ENCODE measurements around the gene TNIP2.
"Not testable (repeated sequence)": the region's sequence is repeated elsewhere in the genome, so short reads cannot be mapped to it uniquely, and the experiment has no call there.

GRCh38 chr4:2762486-2763370 is 6.6 kb upstream of the TNIP2 start:
- TF ChIP-seq CTCF, POLR2A (IDR thresholded peaks at IDR 0.05): not testable (repeated sequence)

Measured in uterus (tissue), 2 donors.